ENCODE data around the gene FBXW4. TPM values are rescaled to one million over a fixed set of nuclear protein-coding genes. Genes with fewer than 3 reads are reported as not detected.
A peak's percentile ranks its signal among the peaks of the same experiment; 100 is the strongest.
"Not testable (repeated sequence)": the region's sequence is repeated elsewhere in the genome, so short reads cannot be mapped to it uniquely, and the experiment has no call there.

FBXW4 gene
- total and polyA plus RNA-seq, 7 experiments from 2014 or later = 6.1 to 105 (median 73.2) TPM

- Histone ChIP-seq H3K27ac (ENCODE audit: low read depth, low read length) (no peak overlapping the region), H3K27me3 (ENCODE audit: control insufficient read depth in 2 of 2, insufficient read depth in 2 of 2, low read length in 2 of 2) (no peaks in the 10 kb centered on the region), H3K4me1 (ENCODE audit: control insufficient read depth in 2 of 2, insufficient read depth in 2 of 2, low read length in 2 of 2) (no peaks in the 10 kb centered on the region), H3K36me3 (ENCODE audit: control insufficient read depth in 2 of 3, insufficient read depth in 3 of 3, low read length in 3 of 3) (peaks cover 0 to 72% (median 6%) of the 10 kb centered on the region in 3 experiments), H3K4me3 (ENCODE audit: low read length) (no peak overlapping the region), H3K9me3 (ENCODE audit: control insufficient read depth in 2 of 3, low read length in 3 of 3) (no peaks in the 10 kb centered on the region)
- intact Hi-C loops (cut with micrococcal nuclease) = no loop called here
- Mint-ChIP-seq H3K9me3 (no peaks in the 10 kb centered on the region), H3K27me3 (no peaks in the 10 kb centered on the region), H3K4me3 (no peak overlapping the region), H3K36me3 (peaks cover 4 to 49% (median 8%) of the 10 kb centered on the region in 5 donors), H3K27ac (peak overlapping the region in 5 of 9 donors; percentile 2 to 72 (median 44)), H3K4me1 (peaks cover 0 to 31% (median 15%) of the 10 kb centered on the region in 7 donors)
- POLR2A ChIA-PET = no interaction called here
- DNase-seq = no peak
- CTCF ChIA-PET = no interaction called here
- no peak for ATAC-seq
These were observed 49.3 kb downstream of the FBXW4 start for GRCh38 chr10:101645659-101646058.

GRCh38 chr10:101644002-101644401, 51.0 kb downstream of the FBXW4 start:
- H3K36me3 ChIP-seq (ENCODE audit: control insufficient read depth in 2 of 3, insufficient read depth in 3 of 3, low read length in 3 of 3) = peaks cover 0 to 71% (median 5%) of the 10 kb centered on the region in 3 experiments
- Mint-ChIP-seq H3K27ac (peak overlapping the region in 2 of 9 donors; percentile 14 to 31), H3K9me3 (no peaks in the 10 kb centered on the region), H3K4me3 (no peak overlapping the region), H3K4me1 (peaks cover 0 to 32% (median 15%) of the 10 kb centered on the region in 7 donors), H3K36me3 (peaks cover 10 to 51% (median 19%) of the 10 kb centered on the region in 5 donors), H3K27me3 (no peaks in the 10 kb centered on the region)
- ChIA-PET POLR2A (no interaction called here), CTCF (no interaction called here)
- no peaks in the 10 kb centered on the region for H3K9me3 ChIP-seq (ENCODE audit: control insufficient read depth in 2 of 3, low read length in 3 of 3)
- no peak overlapping the region for H3K4me3 ChIP-seq (ENCODE audit: low read length)
- DNase-seq = no peak
- intact Hi-C loops (cut with micrococcal nuclease) = no loop called here
- H3K27me3 ChIP-seq (ENCODE audit: control insufficient read depth in 2 of 2, insufficient read depth in 2 of 2, low read length in 2 of 2) = no peaks in the 10 kb centered on the region
- no peak for ATAC-seq
- H3K27ac ChIP-seq (ENCODE audit: low read depth, low read length) = no peak overlapping the region
- no peaks in the 10 kb centered on the region for H3K4me1 ChIP-seq (ENCODE audit: control insufficient read depth in 2 of 2, insufficient read depth in 2 of 2, low read length in 2 of 2)

GRCh38 chr10:101643546-101643945, 51.4 kb downstream of the FBXW4 start:
- H3K4me3 Mint-ChIP-seq = no peak overlapping the region
- ATAC-seq (no peak), DNase-seq (no peak)
- no peaks in the 10 kb centered on the region for H3K27me3 Mint-ChIP-seq
- peak overlapping the region in 3 of 9 donors; percentile 6 to 46 (median 43) for H3K27ac Mint-ChIP-seq
- Histone ChIP-seq H3K9me3 (ENCODE audit: control insufficient read depth in 2 of 3, low read length in 3 of 3) (no peaks in the 10 kb centered on the region), H3K4me1 (ENCODE audit: control insufficient read depth in 2 of 2, insufficient read depth in 2 of 2, low read length in 2 of 2) (no peaks in the 10 kb centered on the region), H3K36me3 (ENCODE audit: control insufficient read depth in 2 of 3, insufficient read depth in 3 of 3, low read length in 3 of 3) (peaks cover 0 to 74% (median 5%) of the 10 kb centered on the region in 3 experiments), H3K27me3 (ENCODE audit: control insufficient read depth in 2 of 2, insufficient read depth in 2 of 2, low read length in 2 of 2) (no peaks in the 10 kb centered on the region), H3K4me3 (ENCODE audit: low read length) (no peak overlapping the region), H3K27ac (ENCODE audit: low read depth, low read length) (no peak overlapping the region)
- ChIA-PET CTCF (no interaction called here), POLR2A (no interaction called here)
- peaks cover 10 to 48% (median 19%) of the 10 kb centered on the region in 5 donors for H3K36me3 Mint-ChIP-seq
- intact Hi-C loops (cut with micrococcal nuclease) = no loop called here
- H3K4me1 Mint-ChIP-seq = peaks cover 0 to 29% (median 14%) of the 10 kb centered on the region in 7 donors
- H3K9me3 Mint-ChIP-seq = no peaks in the 10 kb centered on the region

GRCh38 chr10:101639141-101639900, 55.6 kb downstream of the FBXW4 start:
- H3K4me1 Mint-ChIP-seq = peaks cover 0 to 31% (median 17%) of the 10 kb centered on the region in 7 donors
- no peak for ATAC-seq
- Histone ChIP-seq H3K36me3 (ENCODE audit: control insufficient read depth in 2 of 3, insufficient read depth in 3 of 3, low read length in 3 of 3) (peaks cover 0 to 42% (median 4%) of the 10 kb centered on the region in 3 experiments), H3K9me3 (ENCODE audit: control insufficient read depth in 2 of 3, low read length in 3 of 3) (no peaks in the 10 kb centered on the region), H3K27ac (ENCODE audit: low read depth, low read length) (no peak overlapping the region), H3K4me3 (ENCODE audit: low read length) (no peak overlapping the region), H3K27me3 (ENCODE audit: control insufficient read depth in 2 of 2, insufficient read depth in 2 of 2, low read length in 2 of 2) (no peaks in the 10 kb centered on the region), H3K4me1 (ENCODE audit: control insufficient read depth in 2 of 2, insufficient read depth in 2 of 2, low read length in 2 of 2) (no peaks in the 10 kb centered on the region)
- ChIA-PET POLR2A (no interaction called here), CTCF (interaction anchor here (0.6 kb wide), 1 partner anchor 17 kb away, joined by 4 read pairs; no protein-coding TSS in a partner anchor)
- DNase-seq = no peak
- no peaks in the 10 kb centered on the region for H3K9me3 Mint-ChIP-seq
- intact Hi-C loops (cut with micrococcal nuclease) = loop anchor here in 1 of 2 donors (5.0 kb wide), 1 partner anchor 48 kb away; no protein-coding TSS in a partner anchor
- H3K27me3 Mint-ChIP-seq = no peaks in the 10 kb centered on the region
- peaks cover 5 to 52% (median 29%) of the 10 kb centered on the region in 5 donors for H3K36me3 Mint-ChIP-seq
- peak overlapping the region in 3 of 9 donors; percentile 13 to 65 (median 15) for H3K27ac Mint-ChIP-seq
- H3K4me3 Mint-ChIP-seq = no peak overlapping the region

- H3K4me3 ChIP-seq (ENCODE audit: low read length); H3K9me3 ChIP-seq (ENCODE audit: control insufficient read depth in 2 of 3, low read length in 3 of 3); H3K27me3 Mint-ChIP-seq; H3K4me3 Mint-ChIP-seq; H3K9me3 Mint-ChIP-seq; POLR2A ChIA-PET; H3K27me3 ChIP-seq (ENCODE audit: control insufficient read depth in 2 of 2, insufficient read depth in 2 of 2, low read length in 2 of 2); CTCF ChIA-PET; ATAC-seq; H3K4me1 ChIP-seq (ENCODE audit: control insufficient read depth in 2 of 2, insufficient read depth in 2 of 2, low read length in 2 of 2); H3K27ac ChIP-seq (ENCODE audit: low read depth, low read length); intact Hi-C loops (cut with micrococcal nuclease); DNase-seq: not testable (repeated sequence)
- peaks cover 0 to 38% (median under 1%) of the 10 kb centered on the region in 3 experiments for H3K36me3 ChIP-seq (ENCODE audit: control insufficient read depth in 2 of 3, insufficient read depth in 3 of 3, low read length in 3 of 3)
- Mint-ChIP-seq H3K36me3 (peaks cover 4 to 30% (median 10%) of the 10 kb centered on the region in 5 donors), H3K27ac (peak overlapping the region in 2 of 9 donors; percentile 57 to 61), H3K4me1 (peaks cover 0 to 47% (median 31%) of the 10 kb centered on the region in 7 donors)
These were observed 61.5 kb downstream of the FBXW4 start for GRCh38 chr10:101633510-101633909.

- Mint-ChIP-seq H3K36me3 (peaks cover 0 to 31% (median 4%) of the 10 kb centered on the region in 5 donors), H3K4me3 (no peak overlapping the region), H3K27me3 (no peaks in the 10 kb centered on the region), H3K9me3 (no peaks in the 10 kb centered on the region), H3K27ac (peak overlapping the region in 2 of 9 donors; percentile 12 to 51), H3K4me1 (peaks cover 0 to 57% (median 31%) of the 10 kb centered on the region in 7 donors)
- H3K9me3 ChIP-seq (ENCODE audit: control insufficient read depth in 2 of 3, low read length in 3 of 3) = no peaks in the 10 kb centered on the region
- no peak overlapping the region for H3K4me3 ChIP-seq (ENCODE audit: low read length)
- H3K27me3 ChIP-seq (ENCODE audit: control insufficient read depth in 2 of 2, insufficient read depth in 2 of 2, low read length in 2 of 2) = no peaks in the 10 kb centered on the region
- intact Hi-C loops (cut with micrococcal nuclease) = no loop called here
- ChIA-PET POLR2A (no interaction called here), CTCF (no interaction called here)
- DNase-seq = no peak
- H3K27ac ChIP-seq (ENCODE audit: low read depth, low read length) = no peak overlapping the region
- ATAC-seq = no peak
- no peaks in the 10 kb centered on the region for H3K4me1 ChIP-seq (ENCODE audit: control insufficient read depth in 2 of 2, insufficient read depth in 2 of 2, low read length in 2 of 2)
- H3K36me3 ChIP-seq (ENCODE audit: control insufficient read depth in 2 of 3, insufficient read depth in 3 of 3, low read length in 3 of 3) = peaks cover 0 to 47% (median 0%) of the 10 kb centered on the region in 3 experiments
These were observed 63.0 kb downstream of the FBXW4 start for GRCh38 chr10:101631821-101632475.
